ENCODE data around the gene SLIT3.
"Not testable (repeated sequence)": the region's sequence is repeated elsewhere in the genome, so short reads cannot be mapped to it uniquely, and the experiment has no call there.

The SLIT3 gene

GRCh38 chr5:169216866-169217265 lies 84.1 kb downstream of the SLIT3 start:
- no peak for DNase-seq

- DNase-seq = no peak
These were observed 87.5 kb downstream of the SLIT3 start for GRCh38 chr5:169213479-169213878.

GRCh38 chr5:169211761-169212160 lies 89.2 kb downstream of the SLIT3 start:
- DNase-seq = not testable (repeated sequence)

- no peak for DNase-seq
These were observed 96.0 kb downstream of the SLIT3 start for GRCh38 chr5:169204788-169205400.

- DNase-seq = no peak
These were observed 98.0 kb downstream of the SLIT3 start for GRCh38 chr5:169202969-169203368.

GRCh38 chr5:169201597-169201996 lies 99.3 kb downstream of the SLIT3 start:
- DNase-seq = no peak

GRCh38 chr5:169200125-169200778 lies 100.7 kb downstream of the SLIT3 start:
- no peak for DNase-seq

- DNase-seq = no peak
These were observed 103.6 kb downstream of the SLIT3 start for GRCh38 chr5:169197343-169197742.

- DNase-seq = no peak
These were observed 104.9 kb downstream of the SLIT3 start for GRCh38 chr5:169196059-169196458.

- DNase-seq = no peak
These were observed 105.3 kb downstream of the SLIT3 start for GRCh38 chr5:169195601-169196000.

GRCh38 chr5:169192536-169192935 lies 108.4 kb downstream of the SLIT3 start:
- DNase-seq = no peak

- DNase-seq = no peak
These were observed 110.1 kb downstream of the SLIT3 start for GRCh38 chr5:169190849-169191248.

- no peak for DNase-seq
These were observed 115.3 kb downstream of the SLIT3 start for GRCh38 chr5:169185626-169186025.

- no peak for DNase-seq
These were observed 117.4 kb downstream of the SLIT3 start for GRCh38 chr5:169183576-169183975.

- DNase-seq = no peak
These were observed 118.1 kb downstream of the SLIT3 start for GRCh38 chr5:169182797-169183196.

GRCh38 chr5:169181814-169182213 lies 119.1 kb downstream of the SLIT3 start:
- no peak for DNase-seq

GRCh38 chr5:169178754-169179153 lies 122.2 kb downstream of the SLIT3 start:
- no peak for DNase-seq

GRCh38 chr5:169178274-169178673 lies 122.7 kb downstream of the SLIT3 start:
- DNase-seq = no peak

GRCh38 chr5:169176709-169177694 lies 123.9 kb downstream of the SLIT3 start:
- no peak for DNase-seq

GRCh38 chr5:169175733-169176132 lies 125.2 kb downstream of the SLIT3 start:
- no peak for DNase-seq

- DNase-seq = no peak
These were observed 126.0 kb downstream of the SLIT3 start for GRCh38 chr5:169174923-169175322.

GRCh38 chr5:169173372-169173771 lies 127.6 kb downstream of the SLIT3 start:
- no peak for DNase-seq

GRCh38 chr5:169171515-169171914 lies 129.4 kb downstream of the SLIT3 start:
- DNase-seq = no peak

GRCh38 chr5:169169783-169170182 lies 131.2 kb downstream of the SLIT3 start:
- DNase-seq = no peak
